T-helper 2 cell treated with Interferon-gamma antibody and Interleukin-4, amounts not matched to agents 100 ng/mL and 5 ng/mL, for 36 hours (primary cell): ENCODE measurements around the gene PELI3. TPM values are rescaled to one million over a fixed set of nuclear protein-coding genes. Genes with fewer than 3 reads are reported as not detected.

ENCODE experiments used
- intact Hi-C: fragments of 100-400 bp; cut with micrococcal nuclease; formaldehyde crosslinking; loops from one replicate; pipeline ENCODE4 v1.15.1; 2023
- total RNA-seq: library from RNA; stranded (reverse); gene quantifications from 2 replicates; pipeline ENCODE4 v1.2.3, GENCODE V29; 2022

Gene PELI3
- total RNA-seq, 1 donor from 2014 or later = 8.3 TPM

- intact Hi-C loops = no loop called here
These were observed 30.5 kb downstream of the PELI3 start for GRCh38 chr11:66497206-66497605.

- intact Hi-C loops = no loop called here
These were observed 31.8 kb downstream of the PELI3 start for GRCh38 chr11:66498506-66498905.

GRCh38 chr11:66505276-66505816, 38.6 kb downstream of the PELI3 start:
- intact Hi-C loops = no loop called here

- intact Hi-C loops = no loop called here
These were observed 42.4 kb downstream of the PELI3 start for GRCh38 chr11:66509131-66509561.

- intact Hi-C loops = loop anchor here (1.0 kb wide), 1 partner anchor 30 kb away; the partner anchor contains the start of gene DPP3
These were observed 43.7 kb downstream of the PELI3 start, which contains the start of gene BBS1 for GRCh38 chr11:66510271-66510989. BBS1 (plus strand) TSS chr11:66510635; CDS start chr11:66510660, 25 bp downstream.

- intact Hi-C loops = loop anchor here (1.0 kb wide), 1 partner anchor 31 kb away; the partner anchor contains the start of gene DPP3
These were observed 44.3 kb downstream of the PELI3 start for GRCh38 chr11:66510990-66511339.

- intact Hi-C loops = no loop called here
These were observed 56.9 kb downstream of the PELI3 start for GRCh38 chr11:66523611-66524010.

- intact Hi-C loops = no loop called here
These were observed 57.8 kb downstream of the PELI3 start for GRCh38 chr11:66524304-66525040.

Other genes starting within 250 kb of the PELI3 start
- 42.3 and 42.5 TPM in 2 replicates for gene KLC2, start 209.2 kb upstream of the PELI3 start, total RNA-seq
- 156 and 159 TPM in 2 replicates for gene RAB1B, start 198.3 kb upstream of the PELI3 start, total RNA-seq
- 1.5 and 1.6 TPM in 2 replicates for gene CNIH2, start 188.7 kb upstream of the PELI3 start, total RNA-seq
- gene YIF1A, start 177.8 kb upstream of the PELI3 start, total RNA-seq = 45.4 and 53.0 TPM in 2 replicates
- gene TMEM151A, start 175.0 kb upstream of the PELI3 start, total RNA-seq = not detected in 2 replicates
- 0.09 and 0.18 TPM in 2 replicates for gene CD248, start 149.9 kb upstream of the PELI3 start, total RNA-seq
- 1.3 and 1.8 TPM in 2 replicates for gene RIN1, start 130.5 kb upstream of the PELI3 start, total RNA-seq
- gene BRMS1, start 121.8 kb upstream of the PELI3 start, total RNA-seq = 42.5 and 44.9 TPM in 2 replicates
- 7.0 and 7.3 TPM in 2 replicates for gene B4GAT1, start 119.3 kb upstream of the PELI3 start, total RNA-seq
- 8.0 and 8.1 TPM in 2 replicates for gene SLC29A2, start 95.1 kb upstream of the PELI3 start, total RNA-seq
- gene NPAS4, start 45.9 kb upstream of the PELI3 start, total RNA-seq = 0.27 and 0.61 TPM in 2 replicates
- 82.4 and 87.6 TPM in 2 replicates for gene MRPL11, start 28.1 kb upstream of the PELI3 start, total RNA-seq
- 87.0 and 89.6 TPM in 2 replicates for gene DPP3, start 13.5 kb downstream of the PELI3 start, total RNA-seq
- 14.9 and 18.2 TPM in 2 replicates for gene BBS1, start 43.7 kb downstream of the PELI3 start, total RNA-seq
- gene ZDHHC24, start 79.1 kb downstream of the PELI3 start, total RNA-seq = 12.5 and 13.6 TPM in 2 replicates
- gene ACTN3, start 80.0 kb downstream of the PELI3 start, total RNA-seq = 0.05 TPM in 2 replicates
- 0.77 and 1.4 TPM in 2 replicates for gene CTSF, start 101.7 kb downstream of the PELI3 start, total RNA-seq
- gene CCDC87, start 126.2 kb downstream of the PELI3 start, total RNA-seq = 0.07 and 0.11 TPM in 2 replicates
- gene CCS, start 126.3 kb downstream of the PELI3 start, total RNA-seq = 29.1 and 34.4 TPM in 2 replicates
- 177 and 178 TPM in 2 replicates for gene RBM14, start 149.7 kb downstream of the PELI3 start, total RNA-seq
- gene RBM4, start 171.8 kb downstream of the PELI3 start, total RNA-seq = 123 and 131 TPM in 2 replicates
- 20.2 and 20.5 TPM in 2 replicates for gene RBM4B, start 211.0 kb downstream of the PELI3 start, total RNA-seq